Ishikawa (cell line): ENCODE measurements around the gene PSEN1.
A peak's percentile ranks its signal among the peaks of the same experiment; 100 is the strongest.

Experiments used
- CEBPB ChIP-seq: IDR thresholded peaks from 2 replicates; pipeline ENCODE4 v1.6.1; 2012
- CREB1 ChIP-seq: IDR thresholded peaks from 2 replicates; pipeline ENCODE4 v1.6.1; 2012; ENCODE audit warnings: low read depth
- EGR1 ChIP-seq: IDR thresholded peaks from 2 replicates; pipeline ENCODE4 v1.6.1; 2012
- EP300 ChIP-seq: IDR thresholded peaks from 2 replicates; pipeline ENCODE4 v1.6.1; 2012; ENCODE audit warnings: borderline replicate concordance
- FOXM1 ChIP-seq: IDR thresholded peaks from 2 replicates; pipeline ENCODE4 v1.6.1; 2012; ENCODE audit warnings: low read depth, borderline replicate concordance
- NFIC ChIP-seq: IDR thresholded peaks from 2 replicates; pipeline ENCODE4 v1.6.1; 2012
- RAD21 ChIP-seq: IDR thresholded peaks from 2 replicates; pipeline ENCODE4 v1.6.1; 2012; ENCODE audit warnings: low read depth
- REST ChIP-seq: IDR thresholded peaks from 2 replicates; pipeline ENCODE4 v1.6.1; 2012; ENCODE audit warnings: low read depth, mild to moderate bottlenecking
- TAF1 ChIP-seq: IDR thresholded peaks from 2 replicates; pipeline ENCODE4 v1.6.1; 2012; ENCODE audit warnings: low read depth, mild to moderate bottlenecking
- TCF12 ChIP-seq: IDR thresholded peaks from 2 replicates; pipeline ENCODE4 v1.6.1; 2012; ENCODE audit warnings: low read depth
- TEAD4 ChIP-seq: IDR thresholded peaks from 2 replicates; pipeline ENCODE4 v1.6.1; 2012
- YY1 ChIP-seq: IDR thresholded peaks from 2 replicates; pipeline ENCODE4 v1.6.1; 2012; ENCODE audit warnings: low read depth
- ZBTB7A ChIP-seq: IDR thresholded peaks from 2 replicates; pipeline ENCODE4 v1.6.1; 2012; ENCODE audit warnings: low read depth
- TF ChIP-seq, protein P1 (sequence below): IDR thresholded peaks from 2 replicates; pipeline ENCODE4 v1.6.1; 2012
- TF ChIP-seq, protein P2 (sequence below): IDR thresholded peaks from 2 replicates; pipeline ENCODE4 v1.6.1; 2012

Gene PSEN1

GRCh38 chr14:73231981-73232851, 95.9 kb downstream of the PSEN1 start:
- TF ChIP-seq RAD21 = peak; percentile 41; the same call in 1 of the 2 replicates
- no peak for TF ChIP-seq EP300

- TF ChIP-seq FOXM1 (no peak), RAD21 (no peak), TEAD4 (no peak), ZBTB7A (no peak), NFIC (no peak), REST (no peak), EGR1 (no peak), YY1 (no peak), EP300 (no peak), TCF12 (no peak)
- TF ChIP-seq, protein P1, sequence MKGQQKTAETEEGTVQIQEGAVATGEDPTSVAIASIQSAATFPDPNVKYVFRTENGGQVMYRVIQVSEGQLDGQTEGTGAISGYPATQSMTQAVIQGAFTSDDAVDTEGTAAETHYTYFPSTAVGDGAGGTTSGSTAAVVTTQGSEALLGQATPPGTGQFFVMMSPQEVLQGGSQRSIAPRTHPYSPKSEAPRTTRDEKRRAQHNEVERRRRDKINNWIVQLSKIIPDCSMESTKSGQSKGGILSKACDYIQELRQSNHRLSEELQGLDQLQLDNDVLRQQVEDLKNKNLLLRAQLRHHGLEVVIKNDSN = no peak
These were observed 96.7 kb downstream of the PSEN1 start for GRCh38 chr14:73232984-73233383.

DNA sequence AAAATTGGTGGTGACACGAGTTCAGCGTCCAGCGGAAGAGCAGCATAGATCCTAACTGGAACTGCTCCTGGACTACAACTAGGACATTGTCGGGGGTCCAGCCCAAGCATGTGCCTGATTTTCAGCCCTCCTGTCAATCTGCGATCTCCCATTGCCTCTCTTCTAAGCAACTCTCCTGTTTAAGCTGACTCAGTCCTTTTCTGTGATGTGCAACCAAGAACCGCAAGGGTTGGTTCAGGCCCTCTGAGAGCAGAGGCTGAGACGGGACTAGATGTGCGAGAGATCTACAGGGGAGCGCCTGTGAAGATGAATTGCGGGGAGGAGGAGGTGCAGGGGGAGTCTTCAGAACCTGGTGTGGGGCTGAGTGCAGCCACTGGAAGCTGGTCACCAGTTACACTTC, 97.3 kb downstream of the PSEN1 start:
- TF ChIP-seq CREB1 (no peak), NFIC (no peak), REST (no peak), CEBPB (no peak), TCF12 (no peak), TAF1 (no peak), RAD21 (no peak), ZBTB7A (no peak), TEAD4 (no peak), EGR1 (no peak), FOXM1 (no peak), YY1 (no peak)
- TF ChIP-seq, protein P1 = no peak
- TF ChIP-seq, protein P2, sequence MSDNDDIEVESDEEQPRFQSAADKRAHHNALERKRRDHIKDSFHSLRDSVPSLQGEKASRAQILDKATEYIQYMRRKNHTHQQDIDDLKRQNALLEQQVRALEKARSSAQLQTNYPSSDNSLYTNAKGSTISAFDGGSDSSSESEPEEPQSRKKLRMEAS = no peak

DNA sequence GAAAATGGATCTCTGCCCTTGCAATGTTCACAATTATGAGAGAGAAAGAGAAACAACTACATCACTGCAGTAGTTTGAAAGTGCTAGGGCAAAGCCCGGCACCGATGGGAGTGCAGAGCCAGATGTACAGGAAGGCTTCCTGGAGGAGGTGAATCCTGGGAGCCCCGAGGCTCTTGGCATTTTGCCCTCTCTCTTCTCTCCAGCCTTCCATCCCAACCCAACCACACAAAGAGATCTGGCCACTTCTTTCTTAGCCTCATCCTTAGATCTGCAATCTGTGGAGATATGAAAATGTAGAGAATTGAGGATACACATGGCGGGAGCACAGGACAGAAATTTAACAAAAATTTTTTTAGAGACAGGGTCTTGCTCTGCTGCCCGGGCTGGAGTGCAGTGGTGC, 97.7 kb downstream of the PSEN1 start:
- TF ChIP-seq TAF1 (no peak), RAD21 (no peak), EGR1 (no peak)
- TF ChIP-seq, protein P1 = no peak

- no peak for TF ChIP-seq ZBTB7A
- TF ChIP-seq EGR1 = no peak
- TF ChIP-seq REST = no peak
- no peak for TF ChIP-seq YY1
- TF ChIP-seq, protein P2 = no peak
- TF ChIP-seq EP300 = no peak
- TF ChIP-seq CEBPB = no peak
- no peak for TF ChIP-seq TCF12
- no peak for TF ChIP-seq RAD21
- no peak for TF ChIP-seq NFIC
- no peak for TF ChIP-seq TAF1
- TF ChIP-seq, protein P1 = no peak
- TF ChIP-seq FOXM1 = no peak
- TF ChIP-seq TEAD4 = no peak
- TF ChIP-seq CREB1 = no peak
These were observed 98.5 kb downstream of the PSEN1 start for GRCh38 chr14:73234586-73235394.
